Fibroblast of the aortic adventitia (primary cell): Measurements from ENCODE around the gene SARM1. TPM values are rescaled to one million over a fixed set of nuclear protein-coding genes. Genes with fewer than 3 reads are reported as not detected.

Source experiments
- total RNA-seq: library from RNA; depleted of rRNA; stranded (reverse); fragments of >200 nt; gene quantifications from 2 replicates; pipeline ENCODE4 v1.2.3, GENCODE V29; 2012; ENCODE audit warnings: low replicate concordance

The SARM1 gene
- total RNA-seq, 1 donor: 9.0 TPM

Other genes starting within 250 kb of the SARM1 start
- 14.8 and 20.5 TPM in 2 replicates for gene TMEM97, start 52.5 kb upstream of the SARM1 start, total RNA-seq
- gene IFT20, start 36.2 kb upstream of the SARM1 start, total RNA-seq: 46.9 and 59.8 TPM in 2 replicates
- 10.1 and 23.7 TPM in 2 replicates for gene TNFAIP1, start 35.9 kb upstream of the SARM1 start, total RNA-seq
- 22.9 and 66.6 TPM in 2 replicates for gene POLDIP2, start 14.2 kb upstream of the SARM1 start, total RNA-seq
- not detected in 2 replicates for gene SEBOX, start 6.5 kb upstream of the SARM1 start, total RNA-seq
- 0.09 and 0.82 TPM in 2 replicates for gene VTN, start 1.4 kb upstream of the SARM1 start, total RNA-seq
- 2.0 and 7.9 TPM in 2 replicates for gene SLC46A1, start 34.5 kb downstream of the SARM1 start, total RNA-seq
- gene SLC13A2, start 102.0 kb downstream of the SARM1 start, total RNA-seq: not detected in 2 replicates
- not detected in 2 replicates for gene FOXN1, start 134.7 kb downstream of the SARM1 start, total RNA-seq
- 12.2 and 18.2 TPM in 2 replicates for gene UNC119, start 180.9 kb downstream of the SARM1 start, total RNA-seq
- gene PIGS, start 199.8 kb downstream of the SARM1 start, total RNA-seq: 15.8 and 26.9 TPM in 2 replicates
- gene ALDOC, start 205.2 kb downstream of the SARM1 start, total RNA-seq: 17.6 and 36.3 TPM in 2 replicates
- gene SPAG5, start 227.3 kb downstream of the SARM1 start, total RNA-seq: 7.4 and 31.8 TPM in 2 replicates
- 4.3 TPM in 1 of 2 replicates, not detected in the other for gene RSKR, start 242.5 kb downstream of the SARM1 start, total RNA-seq